ENCODE results near the gene IQCN. TPM values are rescaled to one million over a fixed set of nuclear protein-coding genes. Genes with fewer than 3 reads are reported as not detected.

Gene IQCN
- total and polyA plus RNA-seq, 4 donors, result 0.19 to 2.4 (median 0.53) TPM

DNA sequence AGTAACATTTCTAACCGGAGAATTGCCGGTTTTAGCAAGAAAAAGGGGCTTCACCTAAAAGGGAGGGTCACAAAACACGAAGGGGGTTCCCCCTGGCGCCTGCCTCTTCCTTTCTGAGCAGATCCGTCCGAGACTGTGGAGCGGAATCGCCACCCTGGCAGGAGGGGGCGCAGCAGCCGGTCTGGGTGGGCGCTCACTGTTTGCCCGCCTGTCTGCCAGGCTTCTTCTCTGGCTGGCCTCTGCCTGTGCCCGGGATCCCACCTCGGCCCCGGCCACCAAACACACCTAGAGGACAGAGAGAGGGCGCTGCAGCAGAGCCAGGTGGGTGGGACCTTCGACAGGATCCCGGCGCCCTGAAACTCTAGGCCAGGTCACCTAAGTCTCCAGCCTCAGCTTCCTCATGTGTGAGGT, 33.0 kb upstream of the IQCN start:
- Histone ChIP-seq H3K4me3 (ENCODE audit: low read depth in 1 of 3, low read length in 3 of 3) (no peak overlapping the region), H3K27me3 (ENCODE audit: control insufficient read depth in 4 of 4, insufficient read depth in 4 of 4, low read length in 3 of 4) (no peaks in the 10 kb centered on the region), H3K9me3 (ENCODE audit: control insufficient read depth in 4 of 4, low read length in 3 of 4) (no peaks in the 10 kb centered on the region), H3K27ac (ENCODE audit: low read depth in 1 of 2, low read length in 2 of 2) (no peak overlapping the region), H3K9ac (ENCODE audit: low read depth in 1 of 2, low read length in 2 of 2) (no peak overlapping the region), H3K36me3 (ENCODE audit: control insufficient read depth in 4 of 4, insufficient read depth in 3 of 4, low read depth in 1 of 4, low read length in 3 of 4) (peaks cover 0 to 3% (median under 1%) of the 10 kb centered on the region in 4 donors), H3K4me1 (ENCODE audit: control insufficient read depth in 4 of 4, insufficient read depth in 4 of 4, low read length in 3 of 4) (peaks cover 6 to 36% (median 19%) of the 10 kb centered on the region in 4 donors)
- 94% methylated on average over 19 of the region's 19 CpGs for WGBS
- no peak for DNase-seq (ENCODE audit: low spot score)
- TF ChIP-seq JUND (IDR thresholded peaks at IDR 0.05), result no peak
- TF ChIP-seq EGR1 (IDR thresholded peaks at IDR 0.05; ENCODE audit: low read depth in 2 of 2), result no peak
- no peak for TF ChIP-seq RAD21 (IDR thresholded peaks at IDR 0.05)
- TF ChIP-seq GABPA (IDR thresholded peaks at IDR 0.05 in 1 of 2, conservative IDR thresholded peaks at IDR 0.05 in 1 of 2), result no peak
- TF ChIP-seq RXRA (IDR thresholded peaks at IDR 0.05), result no peak
- TF ChIP-seq, protein P1, sequence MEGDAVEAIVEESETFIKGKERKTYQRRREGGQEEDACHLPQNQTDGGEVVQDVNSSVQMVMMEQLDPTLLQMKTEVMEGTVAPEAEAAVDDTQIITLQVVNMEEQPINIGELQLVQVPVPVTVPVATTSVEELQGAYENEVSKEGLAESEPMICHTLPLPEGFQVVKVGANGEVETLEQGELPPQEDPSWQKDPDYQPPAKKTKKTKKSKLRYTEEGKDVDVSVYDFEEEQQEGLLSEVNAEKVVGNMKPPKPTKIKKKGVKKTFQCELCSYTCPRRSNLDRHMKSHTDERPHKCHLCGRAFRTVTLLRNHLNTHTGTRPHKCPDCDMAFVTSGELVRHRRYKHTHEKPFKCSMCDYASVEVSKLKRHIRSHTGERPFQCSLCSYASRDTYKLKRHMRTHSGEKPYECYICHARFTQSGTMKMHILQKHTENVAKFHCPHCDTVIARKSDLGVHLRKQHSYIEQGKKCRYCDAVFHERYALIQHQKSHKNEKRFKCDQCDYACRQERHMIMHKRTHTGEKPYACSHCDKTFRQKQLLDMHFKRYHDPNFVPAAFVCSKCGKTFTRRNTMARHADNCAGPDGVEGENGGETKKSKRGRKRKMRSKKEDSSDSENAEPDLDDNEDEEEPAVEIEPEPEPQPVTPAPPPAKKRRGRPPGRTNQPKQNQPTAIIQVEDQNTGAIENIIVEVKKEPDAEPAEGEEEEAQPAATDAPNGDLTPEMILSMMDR (IDR thresholded peaks at IDR 0.05; ENCODE audit: low read depth, low read length, missing input control), result no peak
- no peak for TF ChIP-seq NR2F2 (IDR thresholded peaks at IDR 0.05)
- no peak for TF ChIP-seq HNF4A (conservative IDR thresholded peaks at IDR 0.05)
- TF ChIP-seq FOXA1 (IDR thresholded peaks at IDR 0.05), result no peak
- TF ChIP-seq, protein P2, sequence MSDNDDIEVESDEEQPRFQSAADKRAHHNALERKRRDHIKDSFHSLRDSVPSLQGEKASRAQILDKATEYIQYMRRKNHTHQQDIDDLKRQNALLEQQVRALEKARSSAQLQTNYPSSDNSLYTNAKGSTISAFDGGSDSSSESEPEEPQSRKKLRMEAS (IDR thresholded peaks at IDR 0.05), result no peak
- TF ChIP-seq FOXA2 (IDR thresholded peaks at IDR 0.05), result no peak
- TF ChIP-seq, protein P3, sequence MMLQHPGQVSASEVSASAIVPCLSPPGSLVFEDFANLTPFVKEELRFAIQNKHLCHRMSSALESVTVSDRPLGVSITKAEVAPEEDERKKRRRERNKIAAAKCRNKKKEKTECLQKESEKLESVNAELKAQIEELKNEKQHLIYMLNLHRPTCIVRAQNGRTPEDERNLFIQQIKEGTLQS (IDR thresholded peaks at IDR 0.05), result no peak
- TF ChIP-seq, protein P4, sequence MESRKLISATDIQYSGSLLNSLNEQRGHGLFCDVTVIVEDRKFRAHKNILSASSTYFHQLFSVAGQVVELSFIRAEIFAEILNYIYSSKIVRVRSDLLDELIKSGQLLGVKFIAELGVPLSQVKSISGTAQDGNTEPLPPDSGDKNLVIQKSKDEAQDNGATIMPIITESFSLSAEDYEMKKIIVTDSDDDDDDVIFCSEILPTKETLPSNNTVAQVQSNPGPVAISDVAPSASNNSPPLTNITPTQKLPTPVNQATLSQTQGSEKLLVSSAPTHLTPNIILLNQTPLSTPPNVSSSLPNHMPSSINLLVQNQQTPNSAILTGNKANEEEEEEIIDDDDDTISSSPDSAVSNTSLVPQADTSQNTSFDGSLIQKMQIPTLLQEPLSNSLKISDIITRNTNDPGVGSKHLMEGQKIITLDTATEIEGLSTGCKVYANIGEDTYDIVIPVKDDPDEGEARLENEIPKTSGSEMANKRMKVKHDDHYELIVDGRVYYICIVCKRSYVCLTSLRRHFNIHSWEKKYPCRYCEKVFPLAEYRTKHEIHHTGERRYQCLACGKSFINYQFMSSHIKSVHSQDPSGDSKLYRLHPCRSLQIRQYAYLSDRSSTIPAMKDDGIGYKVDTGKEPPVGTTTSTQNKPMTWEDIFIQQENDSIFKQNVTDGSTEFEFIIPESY (IDR thresholded peaks at IDR 0.05), result no peak
- TF ChIP-seq YY1 (IDR thresholded peaks at IDR 0.05), result no peak
- TF ChIP-seq HNF4G (IDR thresholded peaks at IDR 0.05), result no peak
- no peak for TF ChIP-seq SP1 (IDR thresholded peaks at IDR 0.05)
- TF ChIP-seq, protein P5, sequence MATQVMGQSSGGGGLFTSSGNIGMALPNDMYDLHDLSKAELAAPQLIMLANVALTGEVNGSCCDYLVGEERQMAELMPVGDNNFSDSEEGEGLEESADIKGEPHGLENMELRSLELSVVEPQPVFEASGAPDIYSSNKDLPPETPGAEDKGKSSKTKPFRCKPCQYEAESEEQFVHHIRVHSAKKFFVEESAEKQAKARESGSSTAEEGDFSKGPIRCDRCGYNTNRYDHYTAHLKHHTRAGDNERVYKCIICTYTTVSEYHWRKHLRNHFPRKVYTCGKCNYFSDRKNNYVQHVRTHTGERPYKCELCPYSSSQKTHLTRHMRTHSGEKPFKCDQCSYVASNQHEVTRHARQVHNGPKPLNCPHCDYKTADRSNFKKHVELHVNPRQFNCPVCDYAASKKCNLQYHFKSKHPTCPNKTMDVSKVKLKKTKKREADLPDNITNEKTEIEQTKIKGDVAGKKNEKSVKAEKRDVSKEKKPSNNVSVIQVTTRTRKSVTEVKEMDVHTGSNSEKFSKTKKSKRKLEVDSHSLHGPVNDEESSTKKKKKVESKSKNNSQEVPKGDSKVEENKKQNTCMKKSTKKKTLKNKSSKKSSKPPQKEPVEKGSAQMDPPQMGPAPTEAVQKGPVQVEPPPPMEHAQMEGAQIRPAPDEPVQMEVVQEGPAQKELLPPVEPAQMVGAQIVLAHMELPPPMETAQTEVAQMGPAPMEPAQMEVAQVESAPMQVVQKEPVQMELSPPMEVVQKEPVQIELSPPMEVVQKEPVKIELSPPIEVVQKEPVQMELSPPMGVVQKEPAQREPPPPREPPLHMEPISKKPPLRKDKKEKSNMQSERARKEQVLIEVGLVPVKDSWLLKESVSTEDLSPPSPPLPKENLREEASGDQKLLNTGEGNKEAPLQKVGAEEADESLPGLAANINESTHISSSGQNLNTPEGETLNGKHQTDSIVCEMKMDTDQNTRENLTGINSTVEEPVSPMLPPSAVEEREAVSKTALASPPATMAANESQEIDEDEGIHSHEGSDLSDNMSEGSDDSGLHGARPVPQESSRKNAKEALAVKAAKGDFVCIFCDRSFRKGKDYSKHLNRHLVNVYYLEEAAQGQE (IDR thresholded peaks at IDR 0.05), result no peak
